ENCODE data around the gene NSD1.
"Not testable (repeated sequence)": the region's sequence is repeated elsewhere in the genome, so short reads cannot be mapped to it uniquely, and the experiment has no call there.

The NSD1 gene

GRCh38 chr5:177291735-177292134 lies 158.2 kb downstream of the NSD1 start:
- DNase-seq (ENCODE audit: low spot score): no peak

- DNase-seq (ENCODE audit: low spot score): no peak
Measured at GRCh38 chr5:177293819-177294581, 160.4 kb downstream of the NSD1 start.

GRCh38 chr5:177294632-177295031 lies 161.1 kb downstream of the NSD1 start:
- DNase-seq (ENCODE audit: low spot score): no peak

GRCh38 chr5:177295924-177296323 lies 162.4 kb downstream of the NSD1 start:
- DNase-seq (ENCODE audit: low spot score): no peak

GRCh38 chr5:177296581-177296980 lies 163.0 kb downstream of the NSD1 start:
- DNase-seq (ENCODE audit: low spot score): no peak

GRCh38 chr5:177297922-177298321 lies 164.3 kb downstream of the NSD1 start:
- no peak for DNase-seq (ENCODE audit: low spot score)

- DNase-seq (ENCODE audit: low spot score): no peak
Measured at GRCh38 chr5:177299697-177300096, 166.1 kb downstream of the NSD1 start.

- DNase-seq (ENCODE audit: low spot score): peak; percentile 73
Measured at GRCh38 chr5:177300236-177300880, 166.8 kb downstream of the NSD1 start.

- no peak for DNase-seq (ENCODE audit: low spot score)
Measured at GRCh38 chr5:177300951-177301350, 167.4 kb downstream of the NSD1 start.

- no peak for DNase-seq (ENCODE audit: low spot score)
Measured at GRCh38 chr5:177301503-177302165, 168.1 kb downstream of the NSD1 start.

- no peak for DNase-seq (ENCODE audit: low spot score)
Measured at GRCh38 chr5:177302354-177303110, 169.0 kb downstream of the NSD1 start.

- DNase-seq (ENCODE audit: low spot score): peak; percentile 81
Measured at GRCh38 chr5:177303121-177303924, 169.8 kb downstream of the NSD1 start, which contains the start of the genes PRELID1 and RAB24. PRELID1 (plus strand) TSS chr5:177303799; CDS start chr5:177303986, 187 bp downstream. RAB24 (minus strand) TSS chr5:177303719; CDS start chr5:177303288, 431 bp downstream.

GRCh38 chr5:177303925-177304391 lies 170.4 kb downstream of the NSD1 start:
- DNase-seq (ENCODE audit: low spot score): no peak

GRCh38 chr5:177304392-177305119 lies 171.0 kb downstream of the NSD1 start:
- no peak for DNase-seq (ENCODE audit: low spot score)

- not testable (repeated sequence) for DNase-seq (ENCODE audit: low spot score)
Measured at GRCh38 chr5:177306103-177306640, 172.6 kb downstream of the NSD1 start.

- DNase-seq (ENCODE audit: low spot score): peak; percentile 26
Measured at GRCh38 chr5:177306674-177307543, 173.3 kb downstream of the NSD1 start.

- no peak for DNase-seq (ENCODE audit: low spot score)
Measured at GRCh38 chr5:177307544-177308363, 174.2 kb downstream of the NSD1 start.

- no peak for DNase-seq (ENCODE audit: low spot score)
Measured at GRCh38 chr5:177308740-177309139, 175.2 kb downstream of the NSD1 start.
